Karpas-422 (cell line): ENCODE data around the gene DISC1. TPM values are rescaled to one million over a fixed set of nuclear protein-coding genes. Genes with fewer than 3 reads are reported as not detected.

Source experiments
- DNase-seq: peaks from one replicate; pipeline ENCODE4 v3.0.0-alpha.2; 2015
- H2AFZ ChIP-seq: fragments of 200-600 bp; sonication (generic); 2 replicates; pipeline ENCODE4 v1.6.1; 2014; ENCODE audit warnings: antibody characterized with exemption, low read length, mixed read lengths
- H3K27ac ChIP-seq: fragments of 200-600 bp; sonication (generic); 2 replicates; pipeline ENCODE4 v1.5.1; 2014; ENCODE audit warnings: mild to moderate bottlenecking, low read length, moderate library complexity
- H3K27me3 ChIP-seq: fragments of 200-600 bp; sonication (generic); 2 replicates; pipeline ENCODE4 v1.6.1; 2014; ENCODE audit warnings: low read length, mixed read lengths
- H3K36me3 ChIP-seq: fragments of 200-600 bp; sonication (generic); 2 replicates; pipeline ENCODE4 v1.6.1; 2014; ENCODE audit warnings: low read length, mixed read lengths; ENCODE audit not compliant: insufficient read depth
- H3K4me1 ChIP-seq: fragments of 200-600 bp; sonication (generic); 2 replicates; pipeline ENCODE4 v1.6.1; 2014; ENCODE audit warnings: mild to moderate bottlenecking, low read length, mixed read lengths
- H3K4me2 ChIP-seq: fragments of 200-600 bp; sonication (generic); 2 replicates; pipeline ENCODE4 v1.6.1; 2014; ENCODE audit warnings: low read length, low read depth, mild to moderate bottlenecking; ENCODE audit not compliant: poor library complexity, severe bottlenecking
- H3K4me3 ChIP-seq: fragments of 200-600 bp; sonication (generic); 2 replicates; pipeline ENCODE4 v1.5.1; 2014; ENCODE audit warnings: mild to moderate bottlenecking, antibody characterized with exemption, low read length, mixed read lengths
- H3K79me2 ChIP-seq: fragments of 200-600 bp; sonication (generic); 2 replicates; pipeline ENCODE4 v1.6.1; 2014; ENCODE audit warnings: mild to moderate bottlenecking, low read length, mixed read lengths
- H3K9ac ChIP-seq: fragments of 200-600 bp; sonication (generic); 2 replicates; pipeline ENCODE4 v1.6.0; 2014; ENCODE audit warnings: low read length
- H3K9me2 ChIP-seq: fragments of 200-600 bp; sonication (generic), shearing (Covaris generic); replicated peaks from 2 replicates; pipeline ENCODE4 v1.6.0; 2014; ENCODE audit warnings: mild to moderate bottlenecking, low read length, moderate library complexity; ENCODE audit not compliant: insufficient read depth
- H3K9me3 ChIP-seq: fragments of 300-700, 200-600 bp; sonication (generic); 2 replicates; pipeline ENCODE4 v1.6.1; 2014; ENCODE audit warnings: low read length, mixed read lengths
- H4K20me1 ChIP-seq: fragments of 200-600 bp; sonication (generic); 2 replicates; pipeline ENCODE4 v1.6.1; 2014; ENCODE audit warnings: mild to moderate bottlenecking, antibody characterized with exemption, low read length, low read depth; ENCODE audit not compliant: insufficient read depth
- total RNA-seq: library from RNA; depleted of rRNA; stranded (reverse); fragments of >200 nt; shearing (Covaris generic); gene quantifications from 2 replicates; pipeline ENCODE4 v1.2.3, GENCODE V29; 2014; ENCODE audit warnings: low replicate concordance

DISC1 gene
- total RNA-seq, 1 experiment from 2014 or later: 6.4 TPM

GRCh38 chr1:232044728-232045127 is 418.1 kb downstream of the DISC1 start:
- H4K20me1 ChIP-seq: no peaks in the 10 kb centered on the region
- no peak overlapping the region for H3K27ac ChIP-seq
- no peaks in the 10 kb centered on the region for H3K79me2 ChIP-seq
- DNase-seq: no peak
- H3K9me3 ChIP-seq: no peaks in the 10 kb centered on the region
- H2AFZ ChIP-seq: no peak overlapping the region
- no peak overlapping the region for H3K4me2 ChIP-seq
- no peaks in the 10 kb centered on the region for H3K36me3 ChIP-seq
- H3K4me1 ChIP-seq: no peaks in the 10 kb centered on the region
- H3K9me2 ChIP-seq: no peaks in the 10 kb centered on the region
- no peak overlapping the region for H3K4me3 ChIP-seq
- no peaks in the 10 kb centered on the region for H3K27me3 ChIP-seq
- no peak overlapping the region for H3K9ac ChIP-seq

DNA sequence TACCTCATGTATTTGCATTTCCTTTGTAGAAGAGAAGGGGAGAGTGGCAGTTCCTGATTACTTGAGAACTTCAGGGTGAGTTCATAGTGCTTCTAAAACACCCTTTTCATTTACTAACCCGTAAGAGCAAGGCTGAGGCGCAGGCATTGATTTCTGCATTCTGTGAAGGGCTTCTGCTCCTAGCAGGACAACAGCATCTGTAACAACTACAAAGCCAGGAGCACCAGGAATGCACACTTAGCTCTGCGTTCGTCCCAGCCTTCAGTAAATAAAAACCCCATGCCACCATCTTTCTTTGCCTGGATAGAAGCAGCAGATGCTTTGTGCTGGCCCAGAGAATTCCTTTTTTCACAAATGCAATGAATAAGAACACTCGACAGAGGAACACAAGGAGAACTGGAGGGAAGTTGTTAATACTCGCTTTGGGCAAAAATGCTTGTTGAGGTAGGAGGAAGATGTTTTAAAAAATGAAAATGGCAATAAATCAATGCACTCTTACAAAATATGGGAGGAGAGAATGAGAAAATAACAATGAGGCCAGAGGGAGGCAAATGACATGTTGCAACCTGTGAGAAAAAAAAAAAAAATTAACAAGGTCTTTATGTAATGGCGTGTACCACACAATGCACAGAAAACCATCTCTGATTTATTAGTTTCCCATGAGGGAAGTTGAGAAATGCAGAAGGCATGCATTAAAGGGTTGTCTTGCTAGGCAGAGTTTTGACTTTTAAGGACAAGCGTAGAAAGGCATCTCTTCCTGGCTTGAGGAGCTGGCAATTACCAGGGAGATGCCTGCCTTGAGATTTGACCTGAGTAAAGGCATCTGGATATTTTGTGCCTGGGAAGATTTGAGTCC is 418.8 kb downstream of the DISC1 start:
- H3K36me3 ChIP-seq: no peaks in the 10 kb centered on the region
- H3K4me1 ChIP-seq: no peaks in the 10 kb centered on the region
- no peak overlapping the region for H2AFZ ChIP-seq
- H3K9me3 ChIP-seq: no peaks in the 10 kb centered on the region
- H3K9ac ChIP-seq: no peak overlapping the region
- H3K4me3 ChIP-seq: no peak overlapping the region
- H3K4me2 ChIP-seq: no peak overlapping the region
- no peaks in the 10 kb centered on the region for H3K9me2 ChIP-seq
- no peaks in the 10 kb centered on the region for H3K79me2 ChIP-seq
- no peaks in the 10 kb centered on the region for H4K20me1 ChIP-seq
- no peak for DNase-seq
- H3K27me3 ChIP-seq: no peaks in the 10 kb centered on the region
- no peak overlapping the region for H3K27ac ChIP-seq

- Histone ChIP-seq H3K9me2 (no peaks in the 10 kb centered on the region), H3K4me2 (no peak overlapping the region), H3K27ac (no peak overlapping the region), H3K4me1 (no peaks in the 10 kb centered on the region), H3K27me3 (no peaks in the 10 kb centered on the region), H4K20me1 (no peaks in the 10 kb centered on the region), H3K36me3 (no peaks in the 10 kb centered on the region), H2AFZ (no peak overlapping the region), H3K79me2 (no peaks in the 10 kb centered on the region), H3K4me3 (no peak overlapping the region), H3K9me3 (no peaks in the 10 kb centered on the region), H3K9ac (no peak overlapping the region)
- no peak for DNase-seq
Measured at GRCh38 chr1:232046451-232047306, 420.1 kb downstream of the DISC1 start.

GRCh38 chr1:232047473-232047872 is 420.9 kb downstream of the DISC1 start:
- Histone ChIP-seq H3K27me3 (no peaks in the 10 kb centered on the region), H2AFZ (no peak overlapping the region), H3K4me2 (no peak overlapping the region), H3K9me3 (no peaks in the 10 kb centered on the region), H3K27ac (no peak overlapping the region), H3K9ac (no peak overlapping the region), H3K36me3 (no peaks in the 10 kb centered on the region), H3K9me2 (no peaks in the 10 kb centered on the region), H4K20me1 (no peaks in the 10 kb centered on the region), H3K4me3 (no peak overlapping the region), H3K79me2 (no peaks in the 10 kb centered on the region), H3K4me1 (no peaks in the 10 kb centered on the region)
- no peak for DNase-seq

DNA sequence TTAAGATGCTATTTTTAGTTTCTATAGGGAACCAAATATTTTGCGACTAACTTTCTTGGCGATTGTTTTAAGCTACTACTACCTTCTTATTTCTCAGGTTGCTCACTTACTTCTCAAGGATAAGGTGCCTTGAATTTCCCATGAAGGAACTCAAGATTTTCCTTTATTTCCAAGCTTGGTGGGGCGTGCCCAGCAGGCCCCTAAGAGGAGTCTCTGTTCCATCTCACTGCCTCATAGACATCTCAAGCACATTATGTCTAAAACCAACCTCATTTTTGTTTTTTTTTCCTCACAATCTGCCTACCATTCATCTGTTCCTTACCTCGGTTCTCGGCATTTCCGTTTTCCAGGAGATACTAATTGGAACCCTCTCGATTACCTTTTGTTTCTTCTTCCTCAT is 421.9 kb downstream of the DISC1 start:
- Histone ChIP-seq H3K27ac (no peak overlapping the region), H3K36me3 (no peaks in the 10 kb centered on the region), H3K9me3 (no peaks in the 10 kb centered on the region), H2AFZ (no peak overlapping the region), H3K9ac (no peak overlapping the region), H3K79me2 (no peaks in the 10 kb centered on the region), H4K20me1 (no peaks in the 10 kb centered on the region), H3K9me2 (no peaks in the 10 kb centered on the region), H3K4me3 (no peak overlapping the region), H3K4me1 (no peaks in the 10 kb centered on the region), H3K4me2 (no peak overlapping the region), H3K27me3 (no peaks in the 10 kb centered on the region)
- no peak for DNase-seq

DNA sequence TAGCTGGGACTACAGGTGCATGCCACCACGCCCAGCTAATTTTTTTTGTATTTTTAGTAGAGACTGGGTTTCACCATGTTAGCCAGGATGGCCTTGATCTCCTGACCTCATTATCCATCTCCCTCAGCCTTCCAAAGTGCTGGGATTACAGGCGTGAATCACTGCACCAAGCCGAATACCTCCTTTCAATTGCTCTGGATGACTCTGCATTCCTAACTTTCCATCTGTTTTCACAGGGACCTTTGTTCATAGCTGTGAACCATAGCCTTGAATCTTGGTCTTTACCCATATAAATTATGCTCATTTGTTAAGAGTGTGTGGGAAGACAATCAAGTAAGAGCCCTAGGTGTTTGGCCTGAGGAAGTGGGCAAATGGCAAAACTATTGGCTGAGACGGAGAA is 422.7 kb downstream of the DISC1 start:
- Histone ChIP-seq H3K9me3 (no peaks in the 10 kb centered on the region), H3K27me3 (no peaks in the 10 kb centered on the region), H3K4me1 (no peaks in the 10 kb centered on the region), H3K36me3 (no peaks in the 10 kb centered on the region), H3K9ac (no peak overlapping the region), H2AFZ (no peak overlapping the region), H3K27ac (no peak overlapping the region), H3K79me2 (no peaks in the 10 kb centered on the region), H3K4me2 (no peak overlapping the region), H3K9me2 (no peaks in the 10 kb centered on the region), H3K4me3 (no peak overlapping the region), H4K20me1 (no peaks in the 10 kb centered on the region)
- no peak for DNase-seq

DNA sequence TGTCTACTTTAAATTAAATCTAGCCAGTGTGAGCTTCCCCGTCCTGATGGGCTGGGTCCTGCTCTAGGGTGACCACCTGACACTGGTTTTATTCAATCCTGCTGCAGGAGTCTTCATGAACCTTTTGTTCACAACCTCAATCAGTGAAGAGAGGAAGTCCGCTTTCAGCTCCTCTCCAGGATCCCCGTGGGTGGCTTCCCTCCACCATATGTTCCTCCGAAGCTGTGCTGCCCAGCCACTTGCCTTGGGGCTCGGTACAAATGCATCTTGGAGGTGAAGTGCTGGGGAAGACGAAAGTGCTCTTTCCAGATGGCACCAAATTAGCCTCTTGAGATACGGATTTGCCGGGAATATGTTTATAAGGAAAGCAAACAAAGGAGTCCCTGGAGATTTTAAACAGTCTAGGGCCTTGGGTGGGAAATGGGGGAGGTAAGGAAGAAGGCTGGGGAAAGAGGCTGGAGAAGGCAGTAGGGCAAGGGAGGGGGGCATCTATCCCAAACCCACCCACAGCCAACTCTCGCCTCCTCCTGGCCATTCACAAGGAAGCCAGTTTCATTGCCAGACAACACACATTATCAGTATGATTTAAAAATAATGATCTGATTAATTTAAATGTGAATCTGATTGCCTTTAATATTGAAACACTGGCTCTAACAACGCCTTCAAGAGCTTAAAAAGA is 430.8 kb downstream of the DISC1 start:
- H3K4me1 ChIP-seq: no peaks in the 10 kb centered on the region
- H4K20me1 ChIP-seq: no peaks in the 10 kb centered on the region
- no peaks in the 10 kb centered on the region for H3K27me3 ChIP-seq
- H3K9ac ChIP-seq: no peak overlapping the region
- H3K79me2 ChIP-seq: no peaks in the 10 kb centered on the region
- no peaks in the 10 kb centered on the region for H3K9me2 ChIP-seq
- no peak overlapping the region for H3K27ac ChIP-seq
- H3K36me3 ChIP-seq: no peaks in the 10 kb centered on the region
- DNase-seq: no peak
- H2AFZ ChIP-seq: no peak overlapping the region
- no peaks in the 10 kb centered on the region for H3K9me3 ChIP-seq
- no peak overlapping the region for H3K4me2 ChIP-seq
- H3K4me3 ChIP-seq: no peak overlapping the region

DNA sequence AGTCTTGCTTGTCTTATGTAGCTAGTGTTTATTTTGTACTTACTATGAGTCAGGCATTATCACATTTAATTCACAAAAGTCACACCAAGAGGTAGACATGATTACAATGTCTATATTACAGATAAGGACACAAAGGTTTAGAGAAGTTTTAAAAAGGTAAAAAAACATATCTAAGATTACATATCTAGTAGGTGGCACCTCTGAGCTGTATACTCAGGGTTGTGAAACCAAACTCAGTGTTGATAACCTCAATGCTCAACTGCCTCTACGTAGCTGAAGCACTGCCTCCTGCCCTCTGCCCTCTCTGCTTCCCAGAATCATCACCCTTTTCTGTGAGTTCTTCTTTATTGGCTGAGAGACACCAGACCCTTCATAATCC is 431.3 kb downstream of the DISC1 start:
- Histone ChIP-seq H3K9me3 (no peaks in the 10 kb centered on the region), H3K4me2 (no peak overlapping the region), H3K27me3 (no peaks in the 10 kb centered on the region), H2AFZ (no peak overlapping the region), H3K27ac (no peak overlapping the region), H3K4me1 (no peaks in the 10 kb centered on the region), H3K79me2 (no peaks in the 10 kb centered on the region), H3K36me3 (no peaks in the 10 kb centered on the region), H3K9ac (no peak overlapping the region), H4K20me1 (no peaks in the 10 kb centered on the region), H3K4me3 (no peak overlapping the region), H3K9me2 (no peaks in the 10 kb centered on the region)
- DNase-seq: no peak
